HUDEP-2 (cell line): ENCODE results near the gene ARPP19.
"Not testable (repeated sequence)": the region's sequence is repeated elsewhere in the genome, so short reads cannot be mapped to it uniquely, and the experiment has no call there.

ENCODE experiments used
- DNase-seq, 76 experiments: peaks; one replicate each; lab custom pipeline; 2025; ENCODE audit not compliant: unreplicated experiment in 76 of 76; lab: John Stamatoyannopoulos, UW

The ARPP19 gene

GRCh38 chr15:52552303-52552702, 16.5 kb downstream of the ARPP19 start:
- no peak for DNase-seq

- no peak for DNase-seq
Measured at GRCh38 chr15:52551762-52552161, 17.1 kb downstream of the ARPP19 start.

- DNase-seq, result not testable (repeated sequence)
Measured at GRCh38 chr15:52551186-52551585, 17.6 kb downstream of the ARPP19 start.

DNA sequence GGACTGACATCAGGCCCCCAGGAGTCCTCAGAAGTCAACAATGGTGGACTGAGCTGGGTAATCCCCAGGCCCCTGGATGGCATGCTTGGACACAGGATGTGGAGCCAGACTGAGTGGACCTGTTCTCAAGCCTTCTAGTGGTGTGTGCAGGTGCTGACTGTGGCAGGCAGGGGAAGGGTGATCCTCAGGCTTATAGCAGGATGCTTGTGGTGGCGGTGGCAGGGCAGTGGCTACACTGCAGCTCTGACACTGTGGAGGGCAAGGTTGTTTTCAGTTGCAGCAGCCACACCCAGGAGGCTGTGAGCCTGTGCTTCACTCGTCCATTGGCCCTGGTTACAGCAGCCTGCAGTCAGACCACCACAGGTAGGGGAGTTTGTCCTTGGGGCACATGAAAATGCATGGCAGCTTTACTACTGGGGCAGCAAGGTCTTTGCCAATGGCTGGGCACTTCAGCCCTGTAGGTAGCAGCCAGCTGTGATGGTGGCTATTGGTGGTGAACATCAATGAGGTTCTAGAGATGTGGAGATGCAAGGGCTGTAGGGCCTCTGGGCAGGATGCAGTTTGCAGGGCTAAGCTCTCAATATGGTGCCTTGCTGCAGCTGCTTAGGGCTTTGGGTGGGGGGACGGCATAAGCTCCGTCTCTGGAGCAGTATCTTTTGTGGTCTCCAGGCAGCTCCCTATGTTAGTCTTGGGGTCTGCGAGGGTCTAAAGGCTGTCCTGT, 22.6 kb downstream of the ARPP19 start:
- no peak for DNase-seq

DNA sequence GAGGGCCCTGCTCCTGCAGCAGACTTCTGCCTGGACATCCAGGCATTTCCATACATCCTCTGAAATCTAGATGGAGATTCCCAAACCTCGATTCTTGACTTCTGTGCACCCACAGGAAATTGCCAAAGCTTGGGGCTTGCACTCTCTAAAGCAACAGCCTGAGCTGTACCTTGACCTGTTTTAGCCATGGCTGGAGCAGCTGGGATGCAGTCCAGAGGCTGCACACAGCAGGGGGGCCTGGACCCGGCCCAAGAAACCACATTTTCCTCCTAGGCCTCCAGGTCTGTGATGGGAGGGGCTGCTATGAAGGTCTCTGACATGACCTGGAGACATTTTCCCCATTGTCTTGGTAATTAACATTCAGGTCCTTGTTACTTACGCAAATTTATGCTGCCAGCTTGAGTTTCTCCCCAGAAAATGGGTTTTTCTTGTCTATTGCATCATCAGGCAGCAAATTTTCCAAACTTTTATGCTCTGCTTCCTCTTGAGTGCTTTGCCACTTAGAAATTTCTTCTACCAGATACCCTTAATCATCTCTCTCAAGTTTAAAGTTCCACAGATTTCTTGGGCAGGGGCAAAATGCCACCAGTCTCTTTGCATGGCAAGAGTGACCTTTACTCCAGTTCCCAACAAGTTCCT, 28.3 kb downstream of the ARPP19 start:
- no peak for DNase-seq

DNA sequence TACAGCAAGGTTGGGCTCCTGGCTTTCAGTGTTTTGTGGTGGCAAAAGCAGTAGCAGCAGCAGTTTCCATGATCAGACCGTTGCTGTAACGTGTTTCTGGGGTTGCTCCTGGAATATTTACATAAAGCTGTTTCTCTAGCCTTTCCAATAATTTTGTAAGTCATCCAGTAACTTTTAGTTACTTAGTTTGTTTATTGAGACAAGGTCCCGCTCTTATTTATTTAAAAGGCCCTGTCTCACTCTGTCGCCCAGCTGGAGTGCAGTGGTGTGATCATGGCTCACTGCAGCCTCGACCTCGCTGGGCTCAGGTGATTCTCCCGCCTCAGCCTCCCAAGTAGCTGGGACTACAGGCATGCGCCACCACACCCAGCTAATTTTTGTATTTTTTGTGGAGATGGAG, 31.4 kb downstream of the ARPP19 start:
- no peak for DNase-seq

- DNase-seq, result no peak
Measured at GRCh38 chr15:52532427-52532826, 36.4 kb downstream of the ARPP19 start.

DNA sequence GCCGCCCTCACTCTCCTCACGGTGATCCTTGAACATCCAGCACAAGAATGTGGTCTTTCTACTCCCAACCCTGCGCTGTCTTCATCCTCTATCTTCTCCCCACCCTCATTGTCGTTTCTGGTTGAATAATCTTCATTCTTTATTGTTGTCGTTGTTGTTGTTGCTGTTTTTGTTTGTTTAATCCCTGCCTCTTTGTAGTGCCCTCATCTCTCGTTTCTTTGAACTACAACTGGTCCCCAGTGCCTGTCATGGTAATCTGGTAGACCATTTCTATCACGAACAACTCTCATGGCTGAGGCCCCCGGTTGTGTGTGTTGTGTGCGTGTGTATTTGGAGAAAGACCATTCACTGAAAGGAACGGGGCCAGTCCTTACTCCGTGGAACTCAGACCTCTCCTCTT, 38.9 kb downstream of the ARPP19 start:
- DNase-seq, result no peak

DNA sequence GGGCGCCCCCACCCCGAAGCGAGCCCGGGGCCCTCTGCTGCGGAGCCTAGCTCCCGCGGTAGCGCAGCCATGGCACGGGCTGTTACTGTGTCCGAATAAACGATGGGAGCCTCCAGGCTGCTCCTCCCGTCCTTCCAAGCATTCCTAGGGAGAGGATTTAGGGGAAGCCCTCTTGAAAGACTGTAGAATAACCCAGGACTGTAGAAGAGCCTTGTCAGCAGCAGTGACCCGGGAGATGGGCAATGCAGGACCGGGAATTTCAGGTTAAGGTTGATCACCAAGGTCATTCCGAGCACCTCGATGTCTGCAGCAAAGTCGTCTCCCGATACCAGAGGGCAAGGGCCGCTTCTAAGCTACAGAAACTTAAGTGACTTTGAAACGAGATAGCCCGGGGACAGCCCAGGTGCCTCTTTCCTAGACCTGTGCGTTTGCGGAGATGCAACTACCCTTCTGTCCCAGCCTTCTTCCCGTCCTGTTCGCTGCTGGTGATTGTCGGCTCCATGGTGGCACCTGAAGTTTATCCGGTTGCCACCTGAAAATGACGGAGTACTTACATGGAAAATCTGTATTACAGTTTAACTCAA, 39.4 kb downstream of the ARPP19 start:
- no peak for DNase-seq

- DNase-seq, result peak in 33 of 76 experiments; percentile 1 to 57 (median 19)
Measured at GRCh38 chr15:52528564-52529340, 40.1 kb downstream of the ARPP19 start, which contains the start of gene MYO5A. TSS of gene MYO5A (minus strand) at chr15:52528880. CDS start at chr15:52528806, 74 bp downstream.

- DNase-seq, result no peak
Measured at GRCh38 chr15:52527911-52528563, 40.8 kb downstream of the ARPP19 start.

DNA sequence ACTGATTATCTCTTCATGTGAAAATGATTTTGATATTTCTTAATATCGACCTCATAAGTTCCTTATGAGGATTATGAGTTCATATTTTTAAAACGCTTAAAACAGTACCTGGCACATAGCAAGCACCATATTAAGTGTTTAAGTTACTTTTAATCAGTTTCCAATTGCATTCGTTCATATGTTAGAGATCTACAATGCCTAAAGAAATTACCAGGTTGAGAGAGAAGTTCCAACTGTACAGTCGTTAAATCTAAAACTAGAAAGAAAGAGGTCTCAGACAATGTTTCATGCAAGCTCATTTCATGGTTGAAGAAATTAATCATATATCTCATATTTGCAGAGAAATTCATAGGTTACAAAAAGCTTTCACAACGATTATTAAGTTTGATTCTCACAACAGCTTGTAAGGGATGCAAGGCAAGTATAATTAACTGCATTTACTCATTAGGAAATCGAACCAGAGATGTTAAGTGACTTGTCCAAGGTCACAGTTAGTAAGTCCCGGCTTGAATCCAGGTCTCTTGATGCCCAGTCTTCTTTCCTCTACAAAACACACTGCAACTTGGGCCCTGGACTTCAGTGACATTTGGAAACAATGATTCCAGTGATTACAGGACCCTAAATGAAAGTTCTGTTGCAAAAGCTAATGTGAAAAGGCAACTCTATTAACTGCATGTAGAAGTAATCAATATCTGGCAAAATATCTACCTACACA, 41.5 kb downstream of the ARPP19 start:
- no peak for DNase-seq

DNA sequence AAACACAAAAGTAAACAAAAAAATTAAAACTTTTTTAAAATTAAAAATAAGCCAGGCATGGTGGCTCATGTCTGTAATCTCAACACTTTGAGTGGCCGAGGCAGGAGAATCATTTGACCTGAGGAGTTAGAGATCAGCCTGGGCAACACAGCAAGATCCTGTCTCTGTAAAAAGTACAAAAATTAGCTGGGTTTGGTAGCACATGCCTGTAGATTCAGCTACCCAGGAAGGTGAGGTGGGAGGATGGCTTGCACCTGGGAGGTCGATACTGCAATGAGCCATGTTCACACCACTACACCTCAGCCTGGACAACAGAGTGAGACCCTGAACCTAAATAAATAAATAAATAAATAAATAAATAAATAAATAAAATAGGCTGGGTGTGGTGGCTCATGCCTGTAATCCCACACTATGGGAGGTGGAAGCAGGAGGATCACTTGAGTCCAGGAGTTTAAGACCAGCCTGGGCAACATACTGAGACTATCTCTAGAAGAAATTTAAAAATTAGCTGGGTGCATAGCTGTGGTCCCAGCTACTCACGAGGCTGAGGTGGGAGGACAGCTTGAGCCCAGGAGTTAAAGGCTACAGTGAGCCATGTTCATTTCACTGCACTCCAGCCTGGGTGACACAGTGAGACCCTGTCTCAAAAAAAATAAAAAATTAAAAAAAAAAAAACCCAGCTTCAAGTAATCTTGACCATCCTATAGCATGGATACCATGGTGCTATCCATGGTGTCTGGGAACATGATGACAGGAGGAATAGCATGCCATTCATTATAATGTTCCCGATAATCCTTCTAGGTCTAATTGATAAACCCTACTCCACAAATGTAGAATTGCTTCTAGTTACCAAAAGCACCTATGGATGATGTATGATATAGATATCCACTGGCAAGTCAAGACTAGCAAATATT, 44.4 kb downstream of the ARPP19 start:
- DNase-seq, result no peak

DNA sequence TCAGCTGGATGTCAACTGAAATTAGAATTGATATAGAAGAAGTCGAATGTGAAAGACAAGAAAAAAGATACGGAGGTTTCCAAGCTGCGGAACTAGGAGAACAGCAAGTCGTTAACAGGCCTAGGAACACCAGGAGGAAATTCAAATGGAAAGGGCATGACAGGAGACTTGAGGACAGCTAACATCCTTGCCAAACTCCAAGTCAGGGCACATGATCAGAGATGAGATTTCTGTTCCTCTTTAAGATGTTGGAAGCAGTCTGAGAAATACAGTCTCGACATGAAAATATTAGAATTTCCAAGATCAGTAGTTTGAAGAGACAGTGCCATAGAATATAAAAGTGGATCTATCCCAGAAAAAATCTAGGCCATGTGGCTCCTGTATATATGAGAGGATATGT, 45.2 kb downstream of the ARPP19 start:
- DNase-seq, result no peak

- DNase-seq, result no peak
Measured at GRCh38 chr15:52523192-52523591, 45.6 kb downstream of the ARPP19 start.

DNA sequence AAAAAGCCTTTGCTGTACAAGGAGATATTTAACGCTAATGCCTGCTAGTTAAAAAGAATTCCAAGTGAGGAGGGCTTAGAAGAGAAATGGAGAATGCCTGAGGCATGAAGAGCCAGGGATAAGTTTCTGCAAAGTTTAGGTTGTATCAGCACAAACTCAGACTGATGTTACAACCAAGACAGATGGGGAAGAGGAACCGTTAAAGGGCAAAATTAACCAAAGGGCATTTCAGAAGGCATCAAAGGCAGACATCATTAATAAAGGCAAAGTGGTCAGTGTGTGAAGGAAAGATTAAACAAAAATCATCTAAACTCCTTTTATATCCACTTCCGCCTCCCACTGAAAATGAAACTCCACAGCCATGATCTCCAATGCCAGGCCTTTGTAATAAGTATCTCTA, 47.1 kb downstream of the ARPP19 start:
- no peak for DNase-seq

GRCh38 chr15:52520421-52520820, 48.4 kb downstream of the ARPP19 start:
- DNase-seq, result no peak

DNA sequence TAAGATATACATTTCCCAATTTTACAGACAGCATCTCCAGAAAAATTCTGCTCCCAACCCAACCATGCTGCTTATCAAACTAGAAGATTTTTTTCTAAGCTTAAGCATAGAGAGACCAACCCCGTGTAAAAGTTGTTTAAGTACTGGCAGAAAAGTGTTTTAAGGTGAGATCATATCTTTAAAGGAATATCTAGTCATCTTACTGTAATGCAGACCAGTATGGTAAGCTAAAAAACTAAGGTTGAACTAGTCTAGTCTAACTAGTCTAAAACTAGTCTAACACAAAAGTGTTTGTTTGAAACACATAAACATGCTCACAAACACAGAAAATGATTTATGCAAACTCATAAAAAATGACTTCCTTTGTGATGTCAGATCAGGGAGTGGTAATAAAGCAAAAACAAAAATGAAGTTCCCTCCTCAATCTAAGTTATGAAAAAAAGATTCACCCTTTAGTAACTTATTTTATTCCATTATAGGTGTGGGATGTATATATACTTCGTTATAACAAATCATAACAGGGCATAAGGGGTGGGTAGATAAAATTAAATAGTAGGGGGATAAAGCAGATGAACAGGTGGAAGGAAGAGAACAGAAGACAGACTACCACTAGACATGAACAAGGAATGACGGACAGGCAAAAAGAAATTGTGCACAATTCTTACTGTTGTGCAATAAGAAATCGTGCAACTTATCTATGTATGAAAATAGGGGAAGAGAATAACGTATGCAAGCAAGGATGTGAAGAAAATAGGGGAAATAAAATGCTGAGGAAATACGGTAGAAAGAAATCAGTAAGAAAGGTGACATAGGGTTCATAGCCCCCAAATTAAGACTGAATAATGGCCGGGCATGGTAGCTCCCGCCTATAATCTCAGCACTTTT, 50.1 kb downstream of the ARPP19 start:
- DNase-seq, result no peak
